ENCODE results near the gene EML3. TPM values are rescaled to one million over a fixed set of nuclear protein-coding genes. Genes with fewer than 3 reads are reported as not detected.
A peak's percentile ranks its signal among the peaks of the same experiment; 100 is the strongest.
"Not testable (repeated sequence)": the region's sequence is repeated elsewhere in the genome, so short reads cannot be mapped to it uniquely, and the experiment has no call there.

The EML3 gene
- total and polyA plus RNA-seq, 12 donors: 7.7 to 50.4 (median 16.2) TPM

- peaks cover 8 to 82% (median 58%) of the 10 kb centered on the region in 9 donors for H3K36me3 ChIP-seq
- peaks cover 0 to 1% (median 0%) of the 10 kb centered on the region in 9 donors for H3K4me1 ChIP-seq
- ATAC-seq (no peak), DNase-seq (no peak)
- peak in 1 of 9 donors; percentile 8 for TF ChIP-seq CTCF (IDR thresholded peaks at IDR 0.05)
- H3K27ac ChIP-seq: no peak overlapping the region
- WGBS, 2 donors: 85 to 86% methylated on average over 3 of the region's 3 CpGs
- no peaks in the 10 kb centered on the region for H3K9me3 ChIP-seq
- H3K27me3 ChIP-seq: no peaks in the 10 kb centered on the region
- no peak overlapping the region for H3K4me3 ChIP-seq
- intact Hi-C loops (cut with DNase I): no loop called here
These were observed 15.1 kb upstream of the EML3 start for GRCh38 chr11:62627713-62628112.

- no peaks in the 10 kb centered on the region for H3K27me3 ChIP-seq
- WGBS, 2 donors: 74 to 84% methylated on average over 7 of the region's 7 CpGs
- intact Hi-C loops (cut with DNase I): loop anchor here in 3 of 10 donors (1.0 to 2.0 kb wide), 3 partner anchors 20 to 31 kb away; partner anchors contain the start of genes GANAB (in 2 of the 3) and TUT1 (in 1 of the 3)
- peaks cover 4 to 27% (median 21%) of the 10 kb centered on the region in 9 donors for H3K4me1 ChIP-seq
- H3K4me3 ChIP-seq: peak overlapping the region in 7 of 10 donors; percentile 64 to 92 (median 74)
- DNase-seq: no peak
- ATAC-seq: no peak
- H3K9me3 ChIP-seq: no peaks in the 10 kb centered on the region
- no peak for TF ChIP-seq CTCF (IDR thresholded peaks at IDR 0.05)
- H3K36me3 ChIP-seq: peaks cover 0 to 42% (median 18%) of the 10 kb centered on the region in 9 donors
- peak overlapping the region; percentile 44 to 95 (median 89) for H3K27ac ChIP-seq
These were observed 10.0 kb upstream of the EML3 start for GRCh38 chr11:62622476-62623089.

GRCh38 chr11:62621567-62622470 lies 9.2 kb upstream of the EML3 start, which contains the start of gene B3GAT3:
Gene B3GAT3, minus strand, starts transcription at chr11:62621986. Its CDS starts 39 bp downstream, at chr11:62621947.
- DNase-seq: peak; percentile 96 to 98
- H3K27me3 ChIP-seq: no peaks in the 10 kb centered on the region
- H3K4me1 ChIP-seq: peaks cover 4 to 27% (median 21%) of the 10 kb centered on the region in 9 donors
- ATAC-seq: peak; percentile 97 to 99 (median 98)
- H3K36me3 ChIP-seq: peaks cover 0 to 42% (median 21%) of the 10 kb centered on the region in 9 donors
- intact Hi-C loops (cut with DNase I): loop anchor here in 3 of 10 donors (1.0 to 2.0 kb wide), 3 partner anchors 21 to 31 kb away; partner anchors contain the start of genes GANAB (in 2 of the 3) and TUT1 (in 1 of the 3)
- peak within 1 kb of the TSS; percentile 50 to 92 (median 74) for H3K4me3 ChIP-seq
- peak in 3 of 9 donors; percentile 9 to 11 (median 9) for TF ChIP-seq CTCF (IDR thresholded peaks at IDR 0.05)
- peak within 1 kb of the TSS; percentile 44 to 95 (median 89) for H3K27ac ChIP-seq
- no peaks in the 10 kb centered on the region for H3K9me3 ChIP-seq
- 1% methylated on average over 61 to 77 of the region's 77 CpGs for WGBS, 2 donors

GRCh38 chr11:62621027-62621566 lies 8.5 kb upstream of the EML3 start:
- H3K9me3 ChIP-seq: no peaks in the 10 kb centered on the region
- peaks cover 0 to 42% (median 17%) of the 10 kb centered on the region in 9 donors for H3K36me3 ChIP-seq
- TF ChIP-seq CTCF (IDR thresholded peaks at IDR 0.05): no peak
- H3K27ac ChIP-seq: peak overlapping the region; percentile 44 to 95 (median 89)
- peak overlapping the region; percentile 50 to 92 (median 74) for H3K4me3 ChIP-seq
- no peak for DNase-seq
- ATAC-seq: no peak
- 31 to 34% methylated on average over 8 of the region's 8 CpGs for WGBS, 2 donors
- no peaks in the 10 kb centered on the region for H3K27me3 ChIP-seq
- peaks cover 4 to 27% (median 21%) of the 10 kb centered on the region in 9 donors for H3K4me1 ChIP-seq
- intact Hi-C loops (cut with DNase I): no loop called here

GRCh38 chr11:62616957-62617356 lies 4.4 kb upstream of the EML3 start:
- ATAC-seq; intact Hi-C loops (cut with DNase I); H3K27me3 ChIP-seq; H3K27ac ChIP-seq; H3K4me3 ChIP-seq; DNase-seq; H3K9me3 ChIP-seq: not testable (repeated sequence)
- WGBS, 2 donors: 98% methylated on average over 14 of the region's 14 CpGs
- H3K4me1 ChIP-seq: peaks cover 7 to 30% (median 20%) of the 10 kb centered on the region in 9 donors
- peaks cover 0 to 44% (median 10%) of the 10 kb centered on the region in 9 donors for H3K36me3 ChIP-seq
